Measurements from ENCODE around the gene MSX2.

DNA sequence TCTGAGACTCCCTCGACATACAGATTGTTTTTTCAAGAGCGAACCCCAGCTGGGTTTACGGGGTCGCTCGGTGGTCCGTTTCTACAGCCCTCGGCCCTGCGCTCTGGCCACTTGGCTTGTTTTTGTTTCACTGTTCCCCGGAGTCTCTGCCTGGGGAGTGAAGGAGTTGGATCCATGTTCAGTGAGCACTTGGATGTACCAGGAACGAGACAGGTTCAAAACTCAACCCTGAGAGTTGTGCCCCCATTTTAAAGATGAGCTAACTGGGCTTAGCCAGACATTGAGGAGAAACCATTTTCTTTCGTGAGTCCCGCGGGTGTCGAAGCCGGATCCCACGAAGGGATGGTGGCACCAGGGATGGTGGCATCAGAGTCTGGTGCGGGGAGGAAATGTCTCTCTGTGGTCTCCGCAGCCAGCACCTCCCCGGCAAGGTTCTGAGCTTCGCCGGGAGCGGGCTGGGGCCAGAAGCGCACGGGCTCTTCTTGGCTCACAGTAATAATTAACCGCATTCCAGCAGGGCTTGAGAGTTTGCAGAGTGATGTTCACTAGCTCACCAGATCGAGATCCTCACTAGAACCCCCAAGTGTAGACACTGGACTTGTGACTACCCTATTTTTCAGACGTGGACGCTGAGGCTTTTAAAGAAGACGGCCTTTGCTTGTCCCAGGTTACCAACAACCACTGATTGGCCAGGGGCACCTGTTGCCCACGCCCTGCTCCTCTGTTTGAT, 1.0 kb downstream of the MSX2 start:
- TF ChIP-seq CTCF (conservative IDR thresholded peaks at IDR 0.05; ENCODE audit: low read length) (no peak), EZH2phosphoT487 (IDR thresholded peaks at IDR 0.05; ENCODE audit: borderline replicate concordance) (no peak)
